HL-60 (cell line): ENCODE results near the gene BCL2L15.

Source experiments
- DNase-seq, 2 experiments: peaks; one replicate each; pipeline ENCODE4 v3.0.0-alpha.2; 2010 to 2020; ENCODE audit warnings: low read depth in 1 of 2, low spot score in 1 of 2
- H3K27ac ChIP-seq: fragments of 250-450 bp; sonication (Bioruptor Pico); replicated peaks from 2 replicates; pipeline ENCODE4 v1.5.1; 2020; ENCODE audit warnings: mild to moderate bottlenecking, moderate library complexity
- H3K27me3 ChIP-seq: fragments of 250-450 bp; sonication (Bioruptor Pico); 2 replicates; pipeline ENCODE4 v1.5.1; 2021; ENCODE audit warnings: mild to moderate bottlenecking, moderate library complexity; ENCODE audit not compliant: insufficient read depth, poor library complexity, severe bottlenecking
- H3K4me3 ChIP-seq: replicated peaks from 2 replicates; pipeline ENCODE4 v1.5.1; 2011; ENCODE audit warnings: mild to moderate bottlenecking, control low read depth, low read length; ENCODE audit not compliant: insufficient read depth
- GABPA ChIP-seq: IDR thresholded peaks from 2 replicates; pipeline ENCODE4 v1.6.1; 2012; ENCODE audit warnings: low read depth
- POLR2AphosphoS5 ChIP-seq: IDR thresholded peaks from 2 replicates; pipeline ENCODE4 v1.6.1; 2012; ENCODE audit warnings: low read depth
- SPI1 ChIP-seq: IDR thresholded peaks from 2 replicates; pipeline ENCODE4 v1.6.1; 2012; ENCODE audit warnings: low read depth, mild to moderate bottlenecking, borderline replicate concordance
- TF ChIP-seq, protein P1 (sequence below): IDR thresholded peaks from 2 replicates; pipeline ENCODE4 v1.6.1; 2012; ENCODE audit warnings: low read depth; ENCODE audit not compliant: insufficient replicate concordance
- TF ChIP-seq, protein P2 (sequence below): IDR thresholded peaks from one replicate; pipeline ENCODE4 v1.5.1; 2011; ENCODE audit warnings: low read length, control low read depth, inconsistent platforms; ENCODE audit not compliant: insufficient read depth

Gene BCL2L15

DNA sequence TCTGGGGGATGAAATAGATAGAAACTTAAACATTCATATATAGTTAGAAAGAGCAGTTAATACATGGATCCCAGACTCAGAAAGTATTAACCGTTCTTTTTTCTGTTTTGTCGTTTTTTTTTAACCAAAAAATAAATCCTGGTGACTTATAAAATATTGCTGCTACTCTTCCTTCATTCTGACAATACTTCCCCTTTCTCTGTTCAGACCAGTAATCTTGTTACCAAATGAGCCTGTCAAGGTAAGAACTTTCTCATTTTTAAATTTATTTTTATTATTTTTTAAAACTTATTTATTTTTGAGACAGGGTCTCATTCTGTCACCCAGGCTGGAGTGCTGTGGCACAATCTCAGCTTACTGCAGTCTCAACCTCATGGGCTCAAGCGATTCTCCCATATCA, 29.6 kb downstream of the BCL2L15 start:
- DNase-seq, result no peak
- TF ChIP-seq SPI1, result no peak
- TF ChIP-seq, protein P1, sequence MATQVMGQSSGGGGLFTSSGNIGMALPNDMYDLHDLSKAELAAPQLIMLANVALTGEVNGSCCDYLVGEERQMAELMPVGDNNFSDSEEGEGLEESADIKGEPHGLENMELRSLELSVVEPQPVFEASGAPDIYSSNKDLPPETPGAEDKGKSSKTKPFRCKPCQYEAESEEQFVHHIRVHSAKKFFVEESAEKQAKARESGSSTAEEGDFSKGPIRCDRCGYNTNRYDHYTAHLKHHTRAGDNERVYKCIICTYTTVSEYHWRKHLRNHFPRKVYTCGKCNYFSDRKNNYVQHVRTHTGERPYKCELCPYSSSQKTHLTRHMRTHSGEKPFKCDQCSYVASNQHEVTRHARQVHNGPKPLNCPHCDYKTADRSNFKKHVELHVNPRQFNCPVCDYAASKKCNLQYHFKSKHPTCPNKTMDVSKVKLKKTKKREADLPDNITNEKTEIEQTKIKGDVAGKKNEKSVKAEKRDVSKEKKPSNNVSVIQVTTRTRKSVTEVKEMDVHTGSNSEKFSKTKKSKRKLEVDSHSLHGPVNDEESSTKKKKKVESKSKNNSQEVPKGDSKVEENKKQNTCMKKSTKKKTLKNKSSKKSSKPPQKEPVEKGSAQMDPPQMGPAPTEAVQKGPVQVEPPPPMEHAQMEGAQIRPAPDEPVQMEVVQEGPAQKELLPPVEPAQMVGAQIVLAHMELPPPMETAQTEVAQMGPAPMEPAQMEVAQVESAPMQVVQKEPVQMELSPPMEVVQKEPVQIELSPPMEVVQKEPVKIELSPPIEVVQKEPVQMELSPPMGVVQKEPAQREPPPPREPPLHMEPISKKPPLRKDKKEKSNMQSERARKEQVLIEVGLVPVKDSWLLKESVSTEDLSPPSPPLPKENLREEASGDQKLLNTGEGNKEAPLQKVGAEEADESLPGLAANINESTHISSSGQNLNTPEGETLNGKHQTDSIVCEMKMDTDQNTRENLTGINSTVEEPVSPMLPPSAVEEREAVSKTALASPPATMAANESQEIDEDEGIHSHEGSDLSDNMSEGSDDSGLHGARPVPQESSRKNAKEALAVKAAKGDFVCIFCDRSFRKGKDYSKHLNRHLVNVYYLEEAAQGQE, result no peak
- H3K27ac ChIP-seq, result 0 out of 2 replicates have a peak overlapping the region, but pooled peaks have one; percentile 18
- H3K4me3 ChIP-seq, result no peak overlapping the region
- H3K27me3 ChIP-seq, result no peaks in the 10 kb centered on the region

DNA sequence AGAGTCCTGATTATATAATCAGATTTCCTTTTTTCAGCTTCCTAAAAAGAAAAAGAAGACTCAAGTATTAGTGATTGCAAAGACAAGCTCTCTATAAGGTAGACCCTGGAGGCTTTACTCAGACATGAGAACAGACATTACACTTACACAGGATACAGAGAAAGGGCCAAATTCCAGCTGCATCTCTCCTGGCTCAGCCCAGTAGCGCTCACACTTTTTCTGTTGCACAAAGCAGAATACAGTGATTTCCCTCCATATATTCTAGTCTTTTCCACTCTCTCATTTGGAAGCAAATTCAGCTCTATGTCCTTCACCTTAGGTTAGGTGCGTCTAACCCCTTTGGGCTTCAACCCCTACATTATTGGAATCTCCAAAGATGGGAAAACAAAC, 31.0 kb downstream of the BCL2L15 start:
- H3K27me3 ChIP-seq, result no peaks in the 10 kb centered on the region
- no peak overlapping the region for H3K4me3 ChIP-seq
- TF ChIP-seq, protein P1, result no peak
- TF ChIP-seq POLR2AphosphoS5 (no peak), SPI1 (no peak), GABPA (no peak)
- TF ChIP-seq, protein P2, sequence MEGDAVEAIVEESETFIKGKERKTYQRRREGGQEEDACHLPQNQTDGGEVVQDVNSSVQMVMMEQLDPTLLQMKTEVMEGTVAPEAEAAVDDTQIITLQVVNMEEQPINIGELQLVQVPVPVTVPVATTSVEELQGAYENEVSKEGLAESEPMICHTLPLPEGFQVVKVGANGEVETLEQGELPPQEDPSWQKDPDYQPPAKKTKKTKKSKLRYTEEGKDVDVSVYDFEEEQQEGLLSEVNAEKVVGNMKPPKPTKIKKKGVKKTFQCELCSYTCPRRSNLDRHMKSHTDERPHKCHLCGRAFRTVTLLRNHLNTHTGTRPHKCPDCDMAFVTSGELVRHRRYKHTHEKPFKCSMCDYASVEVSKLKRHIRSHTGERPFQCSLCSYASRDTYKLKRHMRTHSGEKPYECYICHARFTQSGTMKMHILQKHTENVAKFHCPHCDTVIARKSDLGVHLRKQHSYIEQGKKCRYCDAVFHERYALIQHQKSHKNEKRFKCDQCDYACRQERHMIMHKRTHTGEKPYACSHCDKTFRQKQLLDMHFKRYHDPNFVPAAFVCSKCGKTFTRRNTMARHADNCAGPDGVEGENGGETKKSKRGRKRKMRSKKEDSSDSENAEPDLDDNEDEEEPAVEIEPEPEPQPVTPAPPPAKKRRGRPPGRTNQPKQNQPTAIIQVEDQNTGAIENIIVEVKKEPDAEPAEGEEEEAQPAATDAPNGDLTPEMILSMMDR, result no peak
- no peak overlapping the region for H3K27ac ChIP-seq
- DNase-seq, result no peak

DNA sequence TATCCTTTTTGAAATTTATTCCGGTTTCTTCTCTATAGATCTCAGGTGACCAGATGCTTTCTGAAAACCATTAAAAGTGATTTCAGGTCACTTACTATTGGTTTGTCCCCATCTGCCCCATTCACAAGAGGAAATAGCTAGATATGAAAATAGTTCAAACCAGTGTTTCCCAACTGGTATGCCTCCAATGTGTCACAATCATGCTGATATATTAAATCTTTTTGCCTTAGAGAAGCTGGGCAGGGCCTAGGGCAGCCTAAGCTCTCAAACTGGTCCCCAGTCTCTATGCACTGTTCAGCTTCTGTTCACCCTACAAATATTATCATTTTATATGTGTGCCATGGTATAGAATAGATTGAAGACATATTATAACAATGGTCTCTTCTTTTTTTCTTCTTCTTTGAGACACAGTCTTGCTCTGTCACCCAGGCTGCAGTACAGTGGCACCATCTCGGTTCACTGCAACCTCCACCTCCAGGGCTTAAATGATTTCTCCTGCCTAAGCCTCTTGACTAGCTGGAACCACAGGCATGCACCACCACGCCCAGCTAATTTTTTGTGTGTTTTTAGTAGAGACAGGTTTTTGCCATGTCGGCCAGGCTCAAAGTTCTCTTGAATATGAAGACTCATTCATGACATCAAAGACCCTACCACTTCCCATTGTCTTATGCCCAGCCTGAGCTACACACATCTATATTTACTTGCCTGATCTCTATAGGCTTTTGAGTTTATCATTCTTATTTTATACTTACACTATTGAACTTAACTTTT, 31.6 kb downstream of the BCL2L15 start:
- DNase-seq, result no peak
- Histone ChIP-seq H3K27me3 (no peaks in the 10 kb centered on the region), H3K4me3 (no peak overlapping the region), H3K27ac (no peak overlapping the region)
- TF ChIP-seq GABPA (no peak), POLR2AphosphoS5 (no peak), SPI1 (no peak)
- TF ChIP-seq, protein P1, result no peak
- TF ChIP-seq, protein P2, result no peak
